ENCODE measurements around the gene RHBDL3.

RHBDL3 gene

GRCh38 chr17:32266389-32267301 is 1.0 kb downstream of the RHBDL3 start:
- DNase-seq: no peak

- no peak for DNase-seq
Measured at GRCh38 chr17:32267690-32268205, 2.1 kb downstream of the RHBDL3 start.

GRCh38 chr17:32268734-32269288 is 3.2 kb downstream of the RHBDL3 start:
- DNase-seq: no peak

- no peak for DNase-seq
Measured at GRCh38 chr17:32269377-32269776, 3.7 kb downstream of the RHBDL3 start.

GRCh38 chr17:32271844-32272243 is 6.2 kb downstream of the RHBDL3 start:
- no peak for DNase-seq

GRCh38 chr17:32274101-32274500 is 8.5 kb downstream of the RHBDL3 start:
- no peak for DNase-seq

- no peak for DNase-seq
Measured at GRCh38 chr17:32274643-32275042, 9.0 kb downstream of the RHBDL3 start.

- DNase-seq: no peak
Measured at GRCh38 chr17:32275060-32276042, 9.7 kb downstream of the RHBDL3 start.

GRCh38 chr17:32276171-32276601 is 10.6 kb downstream of the RHBDL3 start:
- no peak for DNase-seq

GRCh38 chr17:32277284-32277683 is 11.7 kb downstream of the RHBDL3 start:
- no peak for DNase-seq

GRCh38 chr17:32278815-32279214 is 13.2 kb downstream of the RHBDL3 start:
- no peak for DNase-seq

GRCh38 chr17:32279891-32280716 is 14.5 kb downstream of the RHBDL3 start:
- no peak for DNase-seq

GRCh38 chr17:32281011-32281451 is 15.4 kb downstream of the RHBDL3 start:
- no peak for DNase-seq

- no peak for DNase-seq
Measured at GRCh38 chr17:32283745-32284201, 18.1 kb downstream of the RHBDL3 start.

GRCh38 chr17:32285306-32285705 is 19.7 kb downstream of the RHBDL3 start:
- DNase-seq: no peak

GRCh38 chr17:32285746-32286517 is 20.3 kb downstream of the RHBDL3 start:
- no peak for DNase-seq

- DNase-seq: no peak
Measured at GRCh38 chr17:32286518-32286900, 20.9 kb downstream of the RHBDL3 start.

GRCh38 chr17:32287804-32288511 is 22.3 kb downstream of the RHBDL3 start:
- no peak for DNase-seq

GRCh38 chr17:32288615-32289014 is 23.0 kb downstream of the RHBDL3 start:
- DNase-seq: no peak

GRCh38 chr17:32289471-32290070 is 23.9 kb downstream of the RHBDL3 start:
- no peak for DNase-seq

Data from cortex of kidney (tissue), 1 donor.